Measurements from ENCODE around the gene ARL6IP6. TPM values are rescaled to one million over a fixed set of nuclear protein-coding genes. Genes with fewer than 3 reads are reported as not detected.

Gene ARL6IP6
- polyA plus RNA-seq, 1 of the 3 experiments (the other 2 are of a cell fraction), result 25.8 TPM

DNA sequence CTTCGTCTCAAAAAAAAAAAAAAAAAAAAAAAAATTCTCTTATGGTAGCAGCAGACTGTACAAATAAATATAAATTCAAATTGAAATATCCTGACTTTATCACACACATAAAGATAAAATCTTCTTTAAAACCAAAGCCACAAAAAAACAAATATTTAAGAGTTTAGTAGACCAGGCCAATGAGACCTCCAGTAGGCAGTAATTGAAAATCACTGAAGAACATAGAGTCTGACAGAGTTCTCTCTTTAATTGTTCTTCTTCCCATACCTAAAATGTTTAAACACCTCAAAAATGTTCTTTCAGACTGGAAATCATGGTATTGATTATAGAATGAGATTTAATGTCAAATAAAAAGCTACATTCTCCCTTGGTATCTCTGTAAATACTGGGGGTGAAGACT, 21.9 kb upstream of the ARL6IP6 start (continued):
- TF ChIP-seq, protein P1, sequence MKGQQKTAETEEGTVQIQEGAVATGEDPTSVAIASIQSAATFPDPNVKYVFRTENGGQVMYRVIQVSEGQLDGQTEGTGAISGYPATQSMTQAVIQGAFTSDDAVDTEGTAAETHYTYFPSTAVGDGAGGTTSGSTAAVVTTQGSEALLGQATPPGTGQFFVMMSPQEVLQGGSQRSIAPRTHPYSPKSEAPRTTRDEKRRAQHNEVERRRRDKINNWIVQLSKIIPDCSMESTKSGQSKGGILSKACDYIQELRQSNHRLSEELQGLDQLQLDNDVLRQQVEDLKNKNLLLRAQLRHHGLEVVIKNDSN (IDR thresholded peaks at IDR 0.05; ENCODE audit: borderline replicate concordance, low read depth), result no peak
- no peak for TF ChIP-seq MXI1 (IDR thresholded peaks at IDR 0.05; ENCODE audit: low read depth, low read length)
- TF ChIP-seq FOXJ3 (CRISPR knock-in tag; IDR thresholded peaks at IDR 0.05), result no peak
- TF ChIP-seq, protein P2, sequence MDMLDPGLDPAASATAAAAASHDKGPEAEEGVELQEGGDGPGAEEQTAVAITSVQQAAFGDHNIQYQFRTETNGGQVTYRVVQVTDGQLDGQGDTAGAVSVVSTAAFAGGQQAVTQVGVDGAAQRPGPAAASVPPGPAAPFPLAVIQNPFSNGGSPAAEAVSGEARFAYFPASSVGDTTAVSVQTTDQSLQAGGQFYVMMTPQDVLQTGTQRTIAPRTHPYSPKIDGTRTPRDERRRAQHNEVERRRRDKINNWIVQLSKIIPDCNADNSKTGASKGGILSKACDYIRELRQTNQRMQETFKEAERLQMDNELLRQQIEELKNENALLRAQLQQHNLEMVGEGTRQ (IDR thresholded peaks at IDR 0.05; ENCODE audit: borderline replicate concordance, low read depth, low read length), result no peak
- TF ChIP-seq SMC3 (IDR thresholded peaks at IDR 0.05; ENCODE audit: low read depth, low read length), result no peak

DNA sequence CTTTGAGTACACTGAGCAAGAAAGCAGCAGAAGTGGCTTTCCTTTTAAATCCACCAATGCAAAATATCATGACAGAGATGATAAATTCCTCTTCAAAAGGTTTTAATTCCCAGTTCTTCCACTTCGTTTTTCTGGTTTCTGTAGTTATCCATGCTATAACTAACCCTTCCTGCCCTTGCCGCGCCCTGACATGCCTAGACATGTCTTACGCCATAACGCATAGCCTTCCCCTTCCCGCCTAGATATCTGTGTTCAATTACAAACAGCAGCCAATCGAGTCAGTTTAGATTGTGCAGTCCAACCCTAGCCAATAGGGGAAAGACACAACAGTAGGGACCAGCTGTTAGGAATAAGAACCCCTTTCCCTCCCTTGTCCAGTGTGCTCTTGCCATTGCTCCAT, 17.2 kb upstream of the ARL6IP6 start:
- 88% methylated on average over 7 of the region's 7 CpGs for WGBS (ENCODE audit: low lambda C conversion rate)

More for the DNA sequence above, 17.2 kb upstream of the ARL6IP6 start:
- Histone ChIP-seq H3K4me1 (ENCODE audit: control insufficient read depth in 1 of 2, insufficient read depth in 2 of 2, low read depth in 1 of 2, low read length in 1 of 2) (peaks cover 0 to 9% of the 10 kb centered on the region in 2 experiments; a peak in 2 of 4 replicates), H2AFZ (ENCODE audit: low read depth) (no peak overlapping the region), H3K27me3 (ENCODE audit: insufficient read depth) (no peaks in the 10 kb centered on the region), H3K36me3 (replicated peaks in 1 of 2; ENCODE audit: control insufficient read depth in 1 of 2, insufficient read depth in 2 of 2, low read length in 1 of 2) (peaks cover 8 to 18% of the 10 kb centered on the region in 2 experiments), H3K4me2 (no peak overlapping the region), H3K4me3 (ENCODE audit: low read depth in 2 of 2, low read length in 1 of 2) (no peak overlapping the region), H3K79me2 (ENCODE audit: insufficient read depth) (peaks cover 100% of the 10 kb centered on the region), H3K27ac (ENCODE audit: low read depth in 2 of 2, low read length in 1 of 2) (no peak overlapping the region; a peak in 1 of 4 replicates), H3K9ac (no peak overlapping the region), H3F3A (replicated peaks; ENCODE audit: insufficient read depth) (peaks cover 15% of the 10 kb centered on the region), H3K9me2 (no peaks in the 10 kb centered on the region), H4K20me1 (ENCODE audit: insufficient read depth) (peaks cover 59% of the 10 kb centered on the region), H3K9me3 (no peaks in the 10 kb centered on the region)
- ChIA-PET POLR2A (no interaction called here), CTCF (no interaction called here)
- TF ChIP-seq, protein P2 (IDR thresholded peaks at IDR 0.05; ENCODE audit: borderline replicate concordance, low read depth, low read length), result no peak
- TF ChIP-seq, protein P3, sequence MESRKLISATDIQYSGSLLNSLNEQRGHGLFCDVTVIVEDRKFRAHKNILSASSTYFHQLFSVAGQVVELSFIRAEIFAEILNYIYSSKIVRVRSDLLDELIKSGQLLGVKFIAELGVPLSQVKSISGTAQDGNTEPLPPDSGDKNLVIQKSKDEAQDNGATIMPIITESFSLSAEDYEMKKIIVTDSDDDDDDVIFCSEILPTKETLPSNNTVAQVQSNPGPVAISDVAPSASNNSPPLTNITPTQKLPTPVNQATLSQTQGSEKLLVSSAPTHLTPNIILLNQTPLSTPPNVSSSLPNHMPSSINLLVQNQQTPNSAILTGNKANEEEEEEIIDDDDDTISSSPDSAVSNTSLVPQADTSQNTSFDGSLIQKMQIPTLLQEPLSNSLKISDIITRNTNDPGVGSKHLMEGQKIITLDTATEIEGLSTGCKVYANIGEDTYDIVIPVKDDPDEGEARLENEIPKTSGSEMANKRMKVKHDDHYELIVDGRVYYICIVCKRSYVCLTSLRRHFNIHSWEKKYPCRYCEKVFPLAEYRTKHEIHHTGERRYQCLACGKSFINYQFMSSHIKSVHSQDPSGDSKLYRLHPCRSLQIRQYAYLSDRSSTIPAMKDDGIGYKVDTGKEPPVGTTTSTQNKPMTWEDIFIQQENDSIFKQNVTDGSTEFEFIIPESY (IDR thresholded peaks at IDR 0.05; ENCODE audit: borderline replicate concordance, low read depth), result no peak
- TF ChIP-seq RCOR1 (IDR thresholded peaks at IDR 0.05; ENCODE audit: low read length) (no peak), RFX5 (IDR thresholded peaks at IDR 0.05; ENCODE audit: low read length) (no peak), MEF2A (IDR thresholded peaks at IDR 0.05; ENCODE audit: borderline replicate concordance, low read depth) (no peak), GATA2 (CRISPR knock-in tag; IDR thresholded peaks at IDR 0.05) (no peak), FOXJ3 (CRISPR knock-in tag; IDR thresholded peaks at IDR 0.05) (no peak)
- DNase-seq, result no peak
